Stimulated activated CD8-positive, alpha-beta memory T cell treated with anti-CD3 and anti-CD28 coated beads, Interleukin-7, amount 100 ng/mL, for 4 hours (primary cell): ENCODE measurements around the gene C2orf69.
A peak's percentile ranks its signal among the peaks of the same experiment; 100 is the strongest.
"Not testable (repeated sequence)": the region's sequence is repeated elsewhere in the genome, so short reads cannot be mapped to it uniquely, and the experiment has no call there.

Source experiments
- DNase-seq, 2 donors: peaks; one replicate each; pipeline ENCODE4 v3.0.0-alpha.2; 2020; ENCODE audit warnings: low read depth in 2 of 2

C2orf69 gene

GRCh38 chr2:199911052-199911876 is at the start of gene C2orf69:
Gene C2orf69, plus strand, starts transcription at chr2:199911293. Its CDS starts 146 bp downstream, at chr2:199911439.
- DNase-seq = peak; percentile 85 to 86

- DNase-seq = no peak
Measured at GRCh38 chr2:199862788-199863187, 48.3 kb upstream of the C2orf69 start.

GRCh38 chr2:199865905-199866304 is 45.2 kb upstream of the C2orf69 start:
- DNase-seq = no peak

- no peak for DNase-seq
Measured at GRCh38 chr2:199868431-199869226, 42.5 kb upstream of the C2orf69 start.

- no peak for DNase-seq
Measured at GRCh38 chr2:199869227-199869541, 41.9 kb upstream of the C2orf69 start.

GRCh38 chr2:199869653-199870052 is 41.4 kb upstream of the C2orf69 start:
- DNase-seq = no peak

- no peak for DNase-seq
Measured at GRCh38 chr2:199870581-199870980, 40.5 kb upstream of the C2orf69 start.

- no peak for DNase-seq
Measured at GRCh38 chr2:199874209-199874608, 36.9 kb upstream of the C2orf69 start.

- DNase-seq = no peak
Measured at GRCh38 chr2:199875400-199875799, 35.7 kb upstream of the C2orf69 start.

GRCh38 chr2:199882667-199883066 is 28.4 kb upstream of the C2orf69 start:
- no peak for DNase-seq

- DNase-seq = no peak
Measured at GRCh38 chr2:199883474-199884212, 27.4 kb upstream of the C2orf69 start.

- no peak for DNase-seq
Measured at GRCh38 chr2:199895406-199895805, 15.7 kb upstream of the C2orf69 start.

GRCh38 chr2:199896617-199897016 is 14.5 kb upstream of the C2orf69 start:
- DNase-seq = no peak

- DNase-seq = no peak
Measured at GRCh38 chr2:199901942-199902341, 9.2 kb upstream of the C2orf69 start.

GRCh38 chr2:199902486-199903110 is 8.5 kb upstream of the C2orf69 start:
- DNase-seq = no peak

GRCh38 chr2:199903111-199903510 is 8.0 kb upstream of the C2orf69 start:
- DNase-seq = no peak

- no peak for DNase-seq
Measured at GRCh38 chr2:199907008-199907714, 3.9 kb upstream of the C2orf69 start.

GRCh38 chr2:199910338-199911051 is 598 bp upstream of the C2orf69 start:
- no peak for DNase-seq

- DNase-seq = no peak
Measured at GRCh38 chr2:199911877-199912161, 726 bp downstream of the C2orf69 start.

GRCh38 chr2:199912553-199913114 is 1.5 kb downstream of the C2orf69 start:
- not testable (repeated sequence) for DNase-seq
